ENCODE measurements around the gene RSPH1. TPM values are rescaled to one million over a fixed set of nuclear protein-coding genes. Genes with fewer than 3 reads are reported as not detected.

RSPH1 gene
- total RNA-seq, 1 donor from 2014 or later: 0.82 TPM

GRCh38 chr21:42495765-42496119 is 282 bp downstream of the RSPH1 start:
- peak overlapping the region; percentile 62 for H3K27ac Mint-ChIP-seq (ENCODE audit: unreplicated experiment)
- peaks cover 6% of the 10 kb centered on the region for H3K27me3 Mint-ChIP-seq (ENCODE audit: unreplicated experiment)
- peaks cover 26% of the 10 kb centered on the region for H3K4me1 Mint-ChIP-seq (ENCODE audit: unreplicated experiment)
- no peak for DNase-seq (ENCODE audit: low spot score)
- peaks cover 4% of the 10 kb centered on the region for H3K36me3 Mint-ChIP-seq (ENCODE audit: low read depth, unreplicated experiment)
- H3K4me3 Mint-ChIP-seq (ENCODE audit: unreplicated experiment): peak overlapping the region; percentile 87
- TF ChIP-seq, protein P1, sequence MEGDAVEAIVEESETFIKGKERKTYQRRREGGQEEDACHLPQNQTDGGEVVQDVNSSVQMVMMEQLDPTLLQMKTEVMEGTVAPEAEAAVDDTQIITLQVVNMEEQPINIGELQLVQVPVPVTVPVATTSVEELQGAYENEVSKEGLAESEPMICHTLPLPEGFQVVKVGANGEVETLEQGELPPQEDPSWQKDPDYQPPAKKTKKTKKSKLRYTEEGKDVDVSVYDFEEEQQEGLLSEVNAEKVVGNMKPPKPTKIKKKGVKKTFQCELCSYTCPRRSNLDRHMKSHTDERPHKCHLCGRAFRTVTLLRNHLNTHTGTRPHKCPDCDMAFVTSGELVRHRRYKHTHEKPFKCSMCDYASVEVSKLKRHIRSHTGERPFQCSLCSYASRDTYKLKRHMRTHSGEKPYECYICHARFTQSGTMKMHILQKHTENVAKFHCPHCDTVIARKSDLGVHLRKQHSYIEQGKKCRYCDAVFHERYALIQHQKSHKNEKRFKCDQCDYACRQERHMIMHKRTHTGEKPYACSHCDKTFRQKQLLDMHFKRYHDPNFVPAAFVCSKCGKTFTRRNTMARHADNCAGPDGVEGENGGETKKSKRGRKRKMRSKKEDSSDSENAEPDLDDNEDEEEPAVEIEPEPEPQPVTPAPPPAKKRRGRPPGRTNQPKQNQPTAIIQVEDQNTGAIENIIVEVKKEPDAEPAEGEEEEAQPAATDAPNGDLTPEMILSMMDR (IDR thresholded peaks at IDR 0.05; ENCODE audit: unreplicated experiment): no peak
- H3K9me3 Mint-ChIP-seq (ENCODE audit: unreplicated experiment): no peaks in the 10 kb centered on the region

- TF ChIP-seq, protein P1 (IDR thresholded peaks at IDR 0.05; ENCODE audit: unreplicated experiment): no peak
- Mint-ChIP-seq H3K36me3 (ENCODE audit: low read depth, unreplicated experiment) (peaks cover 4% of the 10 kb centered on the region), H3K9me3 (ENCODE audit: unreplicated experiment) (no peaks in the 10 kb centered on the region), H3K27ac (ENCODE audit: unreplicated experiment) (no peak overlapping the region), H3K27me3 (ENCODE audit: unreplicated experiment) (peaks cover 6% of the 10 kb centered on the region), H3K4me3 (ENCODE audit: unreplicated experiment) (no peak overlapping the region), H3K4me1 (ENCODE audit: unreplicated experiment) (peaks cover 26% of the 10 kb centered on the region)
- no peak for DNase-seq (ENCODE audit: low spot score)
Observed at GRCh38 chr21:42495027-42495426, 997 bp downstream of the RSPH1 start.

DNA sequence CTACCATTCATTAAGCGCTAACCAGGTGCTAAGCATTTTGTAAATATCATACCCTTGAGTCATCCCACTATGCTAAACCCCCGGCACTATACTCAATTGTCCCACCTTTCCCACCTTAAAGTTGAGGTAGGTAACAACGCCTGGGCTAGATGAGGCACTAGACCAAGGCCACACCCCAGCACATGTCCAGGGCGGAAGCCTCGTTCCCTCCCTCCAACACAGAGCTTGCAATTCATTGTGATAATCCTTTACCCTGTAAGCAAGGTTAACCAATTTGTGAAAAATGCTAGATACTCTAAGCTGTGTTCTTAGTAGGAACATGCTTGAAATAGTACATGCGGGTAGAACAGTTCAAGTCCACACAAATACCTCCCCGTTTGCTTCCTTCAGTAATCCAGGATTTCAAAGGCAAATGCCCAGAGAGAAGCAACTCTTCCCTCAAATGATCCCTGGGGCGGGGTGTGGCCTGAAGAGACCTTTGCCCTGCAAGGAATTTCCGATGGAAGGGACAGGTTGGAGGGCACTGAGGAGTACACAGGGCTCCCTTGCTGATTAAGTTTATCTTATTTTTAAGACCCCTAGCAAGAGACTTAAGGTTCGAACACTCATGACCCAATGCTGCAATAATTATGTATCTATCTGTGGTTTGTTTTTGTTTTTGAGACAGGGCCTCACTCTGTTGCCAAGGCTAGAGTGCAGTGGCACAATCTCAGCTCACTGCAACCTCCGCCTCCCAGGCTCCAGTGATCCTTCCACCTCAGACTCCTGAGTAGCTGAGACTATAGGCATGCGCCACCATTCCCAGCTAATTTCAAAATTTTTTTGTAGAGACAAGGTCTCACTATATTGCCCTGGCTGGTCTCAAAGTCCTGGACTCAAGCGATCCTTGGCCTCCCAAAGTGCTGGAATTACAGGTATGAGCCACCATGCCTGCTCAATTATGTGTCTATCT is 2.6 kb downstream of the RSPH1 start:
- H3K4me1 Mint-ChIP-seq (ENCODE audit: unreplicated experiment): peaks cover 26% of the 10 kb centered on the region
- no peak overlapping the region for H3K4me3 Mint-ChIP-seq (ENCODE audit: unreplicated experiment)
- DNase-seq (ENCODE audit: low spot score): no peak
- no peaks in the 10 kb centered on the region for H3K9me3 Mint-ChIP-seq (ENCODE audit: unreplicated experiment)
- H3K27ac Mint-ChIP-seq (ENCODE audit: unreplicated experiment): peak overlapping the region; percentile 6
- H3K27me3 Mint-ChIP-seq (ENCODE audit: unreplicated experiment): peaks cover 7% of the 10 kb centered on the region
- H3K36me3 Mint-ChIP-seq (ENCODE audit: low read depth, unreplicated experiment): peaks cover 4% of the 10 kb centered on the region
- TF ChIP-seq, protein P1 (IDR thresholded peaks at IDR 0.05; ENCODE audit: unreplicated experiment): no peak

DNA sequence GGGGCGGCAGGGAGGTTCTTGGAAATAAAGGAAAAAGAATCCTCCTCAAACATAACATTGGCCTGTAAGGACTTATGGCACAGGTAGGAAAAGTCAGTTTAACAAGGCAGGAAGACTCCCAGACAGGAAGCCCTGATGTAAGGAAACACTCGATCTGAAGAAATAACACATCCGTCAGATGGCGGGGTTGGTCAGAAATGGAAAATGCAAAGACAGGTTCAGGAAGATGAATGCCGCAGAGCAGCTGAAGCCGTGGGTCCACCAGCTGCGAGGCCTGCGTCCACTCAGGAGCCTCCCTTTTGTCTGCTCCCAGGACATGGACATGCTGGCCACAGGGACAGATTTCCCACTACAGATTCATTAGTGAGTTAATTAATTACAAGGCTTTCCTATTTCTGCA is 3.8 kb downstream of the RSPH1 start:
- H3K4me1 Mint-ChIP-seq (ENCODE audit: unreplicated experiment): peaks cover 25% of the 10 kb centered on the region

More for the DNA sequence above, 3.8 kb downstream of the RSPH1 start:
- peaks cover 8% of the 10 kb centered on the region for H3K27me3 Mint-ChIP-seq (ENCODE audit: unreplicated experiment)
- H3K9me3 Mint-ChIP-seq (ENCODE audit: unreplicated experiment): no peaks in the 10 kb centered on the region
- TF ChIP-seq, protein P1 (IDR thresholded peaks at IDR 0.05; ENCODE audit: unreplicated experiment): no peak
- H3K36me3 Mint-ChIP-seq (ENCODE audit: low read depth, unreplicated experiment): peaks cover 4% of the 10 kb centered on the region
- H3K27ac Mint-ChIP-seq (ENCODE audit: unreplicated experiment): peak overlapping the region; percentile 81
- DNase-seq (ENCODE audit: low spot score): no peak
- H3K4me3 Mint-ChIP-seq (ENCODE audit: unreplicated experiment): no peak overlapping the region
